ENCODE data around the gene VPS51. TPM values are rescaled to one million over a fixed set of nuclear protein-coding genes. Genes with fewer than 3 reads are reported as not detected.

Gene VPS51
- total RNA-seq, 3 donors from 2014 or later (not counting 1 experiment from before 2014, with no cell fraction given), result 180 to 197 (median 184) TPM

DNA sequence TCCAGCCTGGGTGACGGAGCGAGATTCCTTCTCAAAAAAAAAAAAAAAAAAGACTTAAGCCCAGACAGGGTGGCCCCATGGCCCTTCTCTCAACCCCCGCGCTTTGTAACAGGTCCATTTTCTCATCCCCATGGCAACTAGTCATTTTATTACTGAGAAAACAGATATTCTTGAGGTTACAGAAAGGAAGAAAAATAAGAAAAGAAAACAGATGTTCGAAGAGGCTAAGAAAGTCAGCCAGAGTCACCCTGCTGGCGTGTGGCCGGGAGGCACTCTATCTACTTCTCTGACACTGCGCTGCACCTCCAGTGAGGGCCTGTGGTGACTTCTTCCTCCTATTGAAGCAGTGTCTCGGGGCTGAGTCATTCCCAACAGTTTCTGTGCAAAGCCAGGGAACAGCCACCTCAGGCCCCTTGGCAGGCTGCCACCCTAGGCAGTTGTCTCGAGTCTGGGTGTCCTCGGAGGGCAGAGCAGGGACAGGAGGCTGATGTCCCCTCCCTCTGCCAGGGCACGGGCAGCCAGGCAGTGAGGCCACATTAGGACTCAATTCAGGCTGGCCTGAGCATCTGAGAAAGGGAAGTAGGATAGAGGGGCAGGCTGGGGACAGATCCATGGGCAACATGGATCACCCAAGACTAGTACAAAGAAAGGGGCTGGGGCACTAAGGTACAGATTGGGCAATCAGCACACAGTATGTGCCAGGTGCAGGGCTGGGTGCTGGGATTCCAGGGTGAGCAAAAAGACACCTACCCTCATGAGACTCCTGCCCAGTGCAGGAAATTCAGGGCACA, 54.7 kb downstream of the VPS51 start:
- H3K9me3 ChIP-seq (ENCODE audit: control insufficient read depth, insufficient read depth, low read length), result no peaks in the 10 kb centered on the region
- WGBS (ENCODE audit: insufficient coverage), result 32% methylated on average over 10 of the region's 12 CpGs
- no peak overlapping the region for H3K27ac ChIP-seq (ENCODE audit: low read length)
- H3K4me1 ChIP-seq (ENCODE audit: control insufficient read depth, insufficient read depth, low read length), result no peaks in the 10 kb centered on the region
- no peak overlapping the region for H3K27ac Mint-ChIP-seq
- DNase-seq (peak in 1 of 2 donors; percentile 20), ATAC-seq (peak in 2 of 3 donors; percentile 47 to 53)
- no peaks in the 10 kb centered on the region for H3K36me3 Mint-ChIP-seq
- no peak overlapping the region for H3K4me3 Mint-ChIP-seq
- H3K27me3 Mint-ChIP-seq (ENCODE audit: low read depth in 2 of 2), result peaks cover 2 to 7% of the 10 kb centered on the region in 2 donors
- intact Hi-C loops (cut with micrococcal nuclease), result no loop called here
- H3K4me3 ChIP-seq (ENCODE audit: low read length), result no peak overlapping the region
- no peaks in the 10 kb centered on the region for H3K4me1 Mint-ChIP-seq
- H3K9me3 Mint-ChIP-seq, result no peaks in the 10 kb centered on the region
- H3K27me3 ChIP-seq (ENCODE audit: control insufficient read depth, insufficient read depth, low read length), result no peaks in the 10 kb centered on the region
- TF ChIP-seq CTCF (IDR thresholded peaks at IDR 0.05), result no peak
- H3K36me3 ChIP-seq (ENCODE audit: control insufficient read depth, insufficient read depth, low read length), result no peaks in the 10 kb centered on the region

DNA sequence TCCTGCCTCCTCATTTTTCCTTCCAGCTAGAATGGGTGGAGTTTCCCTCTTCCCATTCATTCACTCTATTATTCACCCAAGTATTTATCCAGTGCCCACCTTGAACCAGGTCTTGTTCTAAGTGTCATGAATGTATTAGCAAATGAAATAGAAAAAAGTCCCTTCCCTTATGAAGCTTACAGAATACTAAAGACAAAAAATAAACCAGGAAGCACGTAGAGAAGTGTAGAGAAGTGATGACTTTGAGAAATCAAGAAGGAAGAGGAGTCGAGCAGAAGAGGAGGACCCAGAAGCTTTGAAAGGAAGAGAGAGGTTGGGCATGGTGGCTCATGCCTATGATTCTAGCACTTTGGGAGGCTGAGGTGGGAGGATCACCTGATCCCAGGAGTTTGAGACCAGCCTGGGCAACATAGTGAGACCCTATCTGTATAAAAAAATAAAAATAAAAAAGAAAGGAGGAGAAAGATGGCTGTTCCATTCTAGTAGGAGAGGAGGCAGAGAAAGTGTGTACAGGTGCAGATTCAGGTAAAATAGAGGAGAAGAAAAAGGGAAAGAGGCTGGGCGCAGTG, 55.4 kb downstream of the VPS51 start:
- Histone ChIP-seq H3K4me1 (ENCODE audit: control insufficient read depth, insufficient read depth, low read length) (no peaks in the 10 kb centered on the region), H3K36me3 (ENCODE audit: control insufficient read depth, insufficient read depth, low read length) (no peaks in the 10 kb centered on the region), H3K4me3 (ENCODE audit: low read length) (no peak overlapping the region), H3K27ac (ENCODE audit: low read length) (no peak overlapping the region), H3K27me3 (ENCODE audit: control insufficient read depth, insufficient read depth, low read length) (no peaks in the 10 kb centered on the region), H3K9me3 (ENCODE audit: control insufficient read depth, insufficient read depth, low read length) (no peaks in the 10 kb centered on the region)
- H3K36me3 Mint-ChIP-seq, result no peaks in the 10 kb centered on the region
- H3K4me3 Mint-ChIP-seq, result no peak overlapping the region
- TF ChIP-seq CTCF (IDR thresholded peaks at IDR 0.05), result no peak
- intact Hi-C loops (cut with micrococcal nuclease), result no loop called here
- 51% methylated on average over 3 of the region's 3 CpGs for WGBS (ENCODE audit: insufficient coverage)
- H3K27ac Mint-ChIP-seq, result no peak overlapping the region
- ATAC-seq (no peak), DNase-seq (no peak)
- no peaks in the 10 kb centered on the region for H3K4me1 Mint-ChIP-seq
- no peaks in the 10 kb centered on the region for H3K9me3 Mint-ChIP-seq
- peaks cover 2 to 7% of the 10 kb centered on the region in 2 donors for H3K27me3 Mint-ChIP-seq (ENCODE audit: low read depth in 2 of 2)

- DNase-seq (no peak), ATAC-seq (no peak)
- no peak for TF ChIP-seq CTCF (IDR thresholded peaks at IDR 0.05)
- H3K4me1 Mint-ChIP-seq, result no peaks in the 10 kb centered on the region
- no peak overlapping the region for H3K4me3 ChIP-seq (ENCODE audit: low read length)
- H3K9me3 ChIP-seq (ENCODE audit: control insufficient read depth, insufficient read depth, low read length), result no peaks in the 10 kb centered on the region
- no peak overlapping the region for H3K27ac ChIP-seq (ENCODE audit: low read length)
- H3K9me3 Mint-ChIP-seq, result no peaks in the 10 kb centered on the region
- no peaks in the 10 kb centered on the region for H3K36me3 Mint-ChIP-seq
- intact Hi-C loops (cut with micrococcal nuclease), result no loop called here
- 57% methylated on average over 2 of the region's 2 CpGs for WGBS (ENCODE audit: insufficient coverage)
- no peak overlapping the region for H3K27ac Mint-ChIP-seq
- no peaks in the 10 kb centered on the region for H3K4me1 ChIP-seq (ENCODE audit: control insufficient read depth, insufficient read depth, low read length)
- H3K4me3 Mint-ChIP-seq, result no peak overlapping the region
- no peaks in the 10 kb centered on the region for H3K27me3 ChIP-seq (ENCODE audit: control insufficient read depth, insufficient read depth, low read length)
- H3K27me3 Mint-ChIP-seq (ENCODE audit: low read depth in 2 of 2), result peaks cover 2 to 7% of the 10 kb centered on the region in 2 donors
- H3K36me3 ChIP-seq (ENCODE audit: control insufficient read depth, insufficient read depth, low read length), result no peaks in the 10 kb centered on the region
Measured at GRCh38 chr11:65152122-65152521, 56.1 kb downstream of the VPS51 start.

All from natural killer cell (primary cell).